HCT116 (cell line): Measurements from ENCODE around the gene SLC12A7. TPM values are rescaled to one million over a fixed set of nuclear protein-coding genes. Genes with fewer than 3 reads are reported as not detected.

ENCODE experiments used
- ATAC-seq: fragments of 200-7000 bp; cut with Tn5 transposase; 2 replicates; pipeline ENCODE4 v1.9.1; 2020; ENCODE audit warnings: mild to moderate bottlenecking, moderate library complexity
- BruUV-seq: library from RNA; stranded (reverse); fragments of 400-500 nt; replicated peaks from 2 replicates; lab custom pipeline; 2021; lab: Mats Ljungman, UMichigan
- CTCF ChIA-PET: fragments of 300-600 bp; sonication (Branson Sonifier 250); formaldehyde crosslinking; loops from one replicate; lab custom pipeline; 2021; ENCODE audit warnings: antibody characterized with exemption; lab: Charles Lee
- POLR2A ChIA-PET: fragments of 300-600, 350-600 bp; sonication (Branson Sonifier 250); formaldehyde crosslinking; loops from one replicate; lab custom pipeline; 2021; ENCODE audit warnings: antibody characterized with exemption; lab: Charles Lee
- RAD21 ChIA-PET, 2 experiments: fragments of 300-600 bp; sonication (Branson Sonifier 250); formaldehyde crosslinking; loops; one replicate each; lab custom pipeline; 2023; ENCODE audit warnings: low total read pairs in 2 of 2; ENCODE audit not compliant: uncharacterized antibody in 2 of 2, unreplicated experiment in 2 of 2, low non-redundant PET in 1 of 2; lab: Charles Lee
- DNase-seq: peaks from one replicate; pipeline ENCODE4 v3.0.0-alpha.2; 2010; ENCODE audit warnings: low read depth, low spot score
- H2AFZ ChIP-seq: fragments of 200-600 bp; shearing (Covaris generic), sonication (generic); 2 replicates; pipeline ENCODE4 v1.6.1; 2017; ENCODE audit warnings: low read depth, mixed run types, mixed read lengths, antibody characterized with exemption, low read length; ENCODE audit not compliant: poor library complexity, severe bottlenecking
- H3K27ac ChIP-seq: 2 replicates; pipeline ENCODE4 v1.5.1; 2012; ENCODE audit warnings: low read depth, low read length
- H3K27me3 ChIP-seq: fragments of 200-600 bp; sonication (generic); 2 replicates; pipeline ENCODE4 v1.6.1; 2016; ENCODE audit warnings: mixed run types, low read length, mixed read lengths; ENCODE audit not compliant: insufficient read depth
- H3K36me3 ChIP-seq, 2 experiments: fragments of 200-500 bp in 1 of 2; fragments of 200-600 bp in 1 of 2; sonication (Bioruptor generic) in 1 of 2; sonication (generic) in 1 of 2; 2 replicates each; pipeline versions ENCODE4 v1.5.1 to v1.6.1; 2014 to 2016; ENCODE audit warnings: low read length in 2 of 2, inconsistent platforms in 1 of 2, mixed read lengths in 1 of 2, mixed run types in 1 of 2; ENCODE audit not compliant: insufficient read depth in 2 of 2, control insufficient read depth in 1 of 2
- H3K4me1 ChIP-seq, 2 experiments: fragments of 200-600 bp in 1 of 2; sonication (generic) in 1 of 2; 2 replicates each; pipeline versions ENCODE4 v1.5.1 to v1.6.1; 2012 to 2017; ENCODE audit warnings: low read length in 2 of 2, inconsistent platforms in 1 of 2, mild to moderate bottlenecking in 1 of 2, mixed read lengths in 1 of 2, mixed run types in 1 of 2, moderate library complexity in 1 of 2; ENCODE audit not compliant: insufficient read depth in 2 of 2, control insufficient read depth in 1 of 2
- H3K4me2 ChIP-seq: fragments of 200-600 bp; sonication (generic); 2 replicates; pipeline ENCODE4 v1.6.1; 2017; ENCODE audit warnings: mixed run types, low read length, mixed read lengths
- H3K4me3 ChIP-seq, 2 experiments: fragments of 200-600 bp in 1 of 2; sonication (generic) in 1 of 2; replicated peaks in 1 of 2; 2 replicates each; pipeline ENCODE4 v1.5.1; 2011 to 2016; ENCODE audit warnings: low read length in 2 of 2, control low read depth in 1 of 2, low read depth in 1 of 2, mild to moderate bottlenecking in 1 of 2, mixed read lengths in 1 of 2, mixed run types in 1 of 2
- H3K79me2 ChIP-seq: fragments of 200-600 bp; sonication (generic); 2 replicates; pipeline ENCODE4 v1.6.1; 2017; ENCODE audit warnings: mild to moderate bottlenecking, mixed run types, low read length, moderate library complexity, mixed read lengths; ENCODE audit not compliant: insufficient read depth
- H3K9ac ChIP-seq: fragments of 200-600 bp; sonication (generic); 2 replicates; pipeline ENCODE4 v1.6.1; 2016; ENCODE audit warnings: low read length, mixed read lengths
- H3K9me2 ChIP-seq: fragments of 200-600 bp; sonication (generic), shearing (Covaris generic); 2 replicates; pipeline ENCODE4 v1.6.1; 2017; ENCODE audit warnings: mixed run types, mild to moderate bottlenecking, moderate library complexity; ENCODE audit not compliant: insufficient read depth
- H3K9me3 ChIP-seq, 2 experiments: fragments of 200-500 bp in 1 of 2; fragments of 200-600 bp in 1 of 2; sonication (Bioruptor generic) in 1 of 2; sonication (generic) in 1 of 2; 2 replicates each; pipeline ENCODE4 v1.6.1; 2014 to 2017; ENCODE audit warnings: low read length in 2 of 2, mixed read lengths in 2 of 2, inconsistent platforms in 1 of 2, low read depth in 1 of 2, mild to moderate bottlenecking in 1 of 2, mixed run types in 1 of 2, moderate library complexity in 1 of 2; ENCODE audit not compliant: control insufficient read depth in 1 of 2, insufficient read depth in 1 of 2
- H4K20me1 ChIP-seq: fragments of 200-600 bp; sonication (generic), shearing (Covaris generic); 2 replicates; pipeline ENCODE4 v1.6.1; 2017; ENCODE audit warnings: mixed run types, mild to moderate bottlenecking, moderate library complexity; ENCODE audit not compliant: insufficient read depth
- CBX3 ChIP-seq: IDR thresholded peaks from 2 replicates; pipeline ENCODE4 v1.6.1; 2012; ENCODE audit warnings: low read depth
- CEBPB ChIP-seq: IDR thresholded peaks from 2 replicates; pipeline ENCODE4 v1.6.1; 2012; ENCODE audit warnings: low read depth
- ELF1 ChIP-seq: IDR thresholded peaks from 2 replicates; pipeline ENCODE4 v1.6.1; 2012; ENCODE audit warnings: low read depth, borderline replicate concordance
- EZH2 ChIP-seq: fragments of 200-600 bp; sonication (generic); IDR thresholded peaks from 2 replicates; pipeline ENCODE4 v1.6.1; 2017; ENCODE audit warnings: antibody characterized with exemption, mixed run types
- EZH2phosphoT487 ChIP-seq: fragments of 200-600 bp; IDR thresholded peaks from 2 replicates; pipeline ENCODE4 v1.6.1; 2018; ENCODE audit warnings: antibody characterized with exemption, borderline replicate concordance
- FOSL1 ChIP-seq: IDR thresholded peaks from 2 replicates; pipeline ENCODE4 v1.6.1; 2012; ENCODE audit warnings: low read depth
- JUND ChIP-seq: IDR thresholded peaks from 2 replicates; pipeline ENCODE4 v1.6.1; 2012
- POLR2A ChIP-seq: IDR thresholded peaks from 2 replicates; pipeline ENCODE4 v1.7.0; 2011; ENCODE audit warnings: borderline replicate concordance; ENCODE audit not compliant: insufficient read depth, insufficient read length; ENCODE audit errors: extremely low read depth
- RAD21 ChIP-seq: IDR thresholded peaks from 2 replicates; pipeline ENCODE4 v1.6.1; 2012; ENCODE audit warnings: low read depth, mild to moderate bottlenecking
- SIN3A ChIP-seq: IDR thresholded peaks from 2 replicates; pipeline ENCODE4 v1.6.1; 2012; ENCODE audit warnings: low read depth
- SP1 ChIP-seq: IDR thresholded peaks from 2 replicates; pipeline ENCODE4 v1.6.1; 2012; ENCODE audit warnings: low read depth
- SRF ChIP-seq: IDR thresholded peaks from 2 replicates; pipeline ENCODE4 v1.6.1; 2012; ENCODE audit warnings: low read depth
- TCF7L2 ChIP-seq: IDR thresholded peaks from 2 replicates; pipeline ENCODE4 v1.7.0; 2011; ENCODE audit warnings: borderline replicate concordance, inconsistent platforms; ENCODE audit not compliant: insufficient read depth, insufficient read length; ENCODE audit errors: extremely low read depth
- ZFX ChIP-seq: fragments of 450-650 bp; IDR thresholded peaks from 2 replicates; pipeline ENCODE4 v1.6.1; 2017
- intact Hi-C: fragments of 100-400 bp; cut with micrococcal nuclease; formaldehyde crosslinking; loops from 2 replicates; pipeline ENCODE4 v1.10.0; 2022
- total RNA-seq: library from RNA; stranded (reverse); gene quantifications from one replicate; pipeline ENCODE4 v1.2.1, GENCODE V29; 2021; ENCODE audit not compliant: unreplicated experiment
- TF ChIP-seq, protein P1 (sequence below): IDR thresholded peaks from 2 replicates; pipeline ENCODE4 v1.6.1; 2012
- TF ChIP-seq, protein P2 (sequence below): IDR thresholded peaks from 2 replicates; pipeline ENCODE4 v1.6.1; 2012

SLC12A7 gene
- total RNA-seq, 1 experiment from 2014 or later = 29.6 TPM

DNA sequence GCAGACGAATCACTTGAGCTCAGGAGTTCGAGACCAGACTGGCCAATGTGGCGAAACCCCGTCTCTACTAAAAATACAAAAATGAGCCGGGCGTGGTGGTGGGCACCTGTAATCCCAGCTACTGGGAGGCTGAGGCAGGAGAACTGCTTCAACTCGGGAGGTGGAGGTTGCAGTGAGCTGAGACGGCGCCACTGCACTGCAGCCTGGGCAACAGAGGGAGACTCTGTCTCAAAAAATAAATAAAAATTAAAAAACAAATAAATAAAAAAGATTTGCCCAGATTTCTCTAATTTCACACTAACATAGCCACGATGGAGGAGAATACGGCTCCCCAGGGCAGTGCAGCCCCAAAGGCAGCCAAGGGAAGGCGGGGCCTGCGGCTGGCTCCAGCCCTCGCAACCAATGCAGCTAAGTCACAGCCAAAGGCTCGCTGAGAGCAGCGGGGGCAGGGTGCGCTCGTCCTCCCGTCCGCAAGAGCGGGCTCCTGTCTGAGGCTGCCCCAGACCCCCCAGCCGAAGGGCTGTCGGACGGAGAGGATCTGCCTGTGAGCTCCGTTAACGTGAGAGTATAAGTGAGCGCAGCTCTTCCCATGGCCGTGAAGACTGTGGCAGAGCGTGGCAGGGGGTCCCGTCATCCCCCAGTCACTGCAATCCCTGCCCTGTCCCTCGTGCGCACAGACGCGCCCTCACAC lies 43.5 kb downstream of the SLC12A7 start:
- ATAC-seq (no peak), DNase-seq (no peak)
- H3K36me3 ChIP-seq = no peaks in the 10 kb centered on the region; a peak in 1 of 4 replicates
- ChIA-PET RAD21 (no interaction called here), POLR2A (no interaction called here), CTCF (no interaction called here)
- H3K4me1 ChIP-seq = no peaks in the 10 kb centered on the region
- no peaks in the 10 kb centered on the region for H3K9me2 ChIP-seq
- BruUV-seq = no TSS peak
- TF ChIP-seq ZFX (no peak), EZH2 (no peak), CBX3 (no peak), EZH2phosphoT487 (no peak), ELF1 (no peak), SP1 (no peak), POLR2A (no peak), SIN3A (no peak), CEBPB (no peak), JUND (no peak), FOSL1 (no peak), SRF (no peak), RAD21 (no peak), TCF7L2 (no peak)
- TF ChIP-seq, protein P1, sequence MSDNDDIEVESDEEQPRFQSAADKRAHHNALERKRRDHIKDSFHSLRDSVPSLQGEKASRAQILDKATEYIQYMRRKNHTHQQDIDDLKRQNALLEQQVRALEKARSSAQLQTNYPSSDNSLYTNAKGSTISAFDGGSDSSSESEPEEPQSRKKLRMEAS = no peak
- TF ChIP-seq, protein P2, sequence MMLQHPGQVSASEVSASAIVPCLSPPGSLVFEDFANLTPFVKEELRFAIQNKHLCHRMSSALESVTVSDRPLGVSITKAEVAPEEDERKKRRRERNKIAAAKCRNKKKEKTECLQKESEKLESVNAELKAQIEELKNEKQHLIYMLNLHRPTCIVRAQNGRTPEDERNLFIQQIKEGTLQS = no peak
- H2AFZ ChIP-seq = no peak overlapping the region
- no peaks in the 10 kb centered on the region for H3K79me2 ChIP-seq
- H3K4me2 ChIP-seq = no peak overlapping the region
- H3K9me3 ChIP-seq = no peaks in the 10 kb centered on the region
- no peaks in the 10 kb centered on the region for H4K20me1 ChIP-seq
- no peak overlapping the region for H3K9ac ChIP-seq
- no peaks in the 10 kb centered on the region for H3K27me3 ChIP-seq
- intact Hi-C loops = no loop called here
- H3K4me3 ChIP-seq = no peak overlapping the region
- H3K27ac ChIP-seq = no peak overlapping the region
